Lower leg skin (tissue), 3 donors: ENCODE measurements around the gene CEACAM21.

Source experiments
- POLR2A ChIP-seq, 2 donors: fragments of 450-650 bp; IDR thresholded peaks; one replicate each; pipeline ENCODE4 v1.6.1; 2016 to 2017; ENCODE audit warnings: antibody characterized with exemption in 2 of 2, mild to moderate bottlenecking in 1 of 2, moderate library complexity in 1 of 2
- TF ChIP-seq, protein P1 (sequence below), 3 donors: fragments of 450-650 bp; IDR thresholded peaks; one replicate each; pipeline ENCODE4 v1.5.1; 2016; ENCODE audit warnings: antibody characterized with exemption in 3 of 3, mild to moderate bottlenecking in 3 of 3, moderate library complexity in 2 of 3

DNA sequence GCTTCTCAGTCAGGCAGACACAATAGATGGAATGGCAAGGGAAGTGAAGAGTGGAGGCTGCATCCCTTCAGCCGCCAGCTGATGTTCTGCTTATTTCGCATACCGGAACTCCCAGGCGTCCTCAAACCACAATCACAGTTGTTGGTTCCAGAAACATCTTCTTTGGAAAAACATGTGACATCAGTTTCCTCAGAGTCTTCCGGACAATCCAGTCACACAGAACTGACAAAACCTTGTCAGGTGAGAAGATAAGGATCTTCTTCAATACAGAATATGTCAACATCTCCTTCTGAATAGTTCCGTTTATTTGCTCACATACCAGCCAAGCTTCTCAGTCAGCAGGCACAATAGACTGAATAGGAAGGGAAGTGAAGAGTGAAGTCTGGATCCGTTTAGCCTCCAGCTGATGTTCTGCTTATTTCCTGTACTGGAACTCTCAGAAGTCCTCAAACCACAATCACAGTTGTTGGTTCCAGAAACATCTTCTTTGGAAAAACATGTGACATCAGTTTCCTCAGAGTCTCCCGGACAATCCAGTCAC, 45.1 kb upstream of the CEACAM21 start:
- TF ChIP-seq, protein P1, sequence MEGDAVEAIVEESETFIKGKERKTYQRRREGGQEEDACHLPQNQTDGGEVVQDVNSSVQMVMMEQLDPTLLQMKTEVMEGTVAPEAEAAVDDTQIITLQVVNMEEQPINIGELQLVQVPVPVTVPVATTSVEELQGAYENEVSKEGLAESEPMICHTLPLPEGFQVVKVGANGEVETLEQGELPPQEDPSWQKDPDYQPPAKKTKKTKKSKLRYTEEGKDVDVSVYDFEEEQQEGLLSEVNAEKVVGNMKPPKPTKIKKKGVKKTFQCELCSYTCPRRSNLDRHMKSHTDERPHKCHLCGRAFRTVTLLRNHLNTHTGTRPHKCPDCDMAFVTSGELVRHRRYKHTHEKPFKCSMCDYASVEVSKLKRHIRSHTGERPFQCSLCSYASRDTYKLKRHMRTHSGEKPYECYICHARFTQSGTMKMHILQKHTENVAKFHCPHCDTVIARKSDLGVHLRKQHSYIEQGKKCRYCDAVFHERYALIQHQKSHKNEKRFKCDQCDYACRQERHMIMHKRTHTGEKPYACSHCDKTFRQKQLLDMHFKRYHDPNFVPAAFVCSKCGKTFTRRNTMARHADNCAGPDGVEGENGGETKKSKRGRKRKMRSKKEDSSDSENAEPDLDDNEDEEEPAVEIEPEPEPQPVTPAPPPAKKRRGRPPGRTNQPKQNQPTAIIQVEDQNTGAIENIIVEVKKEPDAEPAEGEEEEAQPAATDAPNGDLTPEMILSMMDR (IDR thresholded peaks at IDR 0.05) = no peak
- no peak for TF ChIP-seq POLR2A (IDR thresholded peaks at IDR 0.05)
